GM18508 (cell line): Measurements from ENCODE around the gene YPEL4.
A peak's percentile ranks its signal among the peaks of the same experiment; 100 is the strongest.
"Not testable (repeated sequence)": the region's sequence is repeated elsewhere in the genome, so short reads cannot be mapped to it uniquely, and the experiment has no call there.

ENCODE experiments used
- ATAC-seq: cut with Tn5 transposase; IDR thresholded peaks from one replicate; pipeline ENCODE4 v1.9.1; 2021; ENCODE audit warnings: moderate number of reproducible peaks; ENCODE audit not compliant: insufficient read depth, unreplicated experiment

The YPEL4 gene

GRCh38 chr11:57649826-57650738 lies at the start of gene YPEL4:
TSS of gene YPEL4 (minus strand) at chr11:57649912. CDS start at chr11:57647107, 2,805 bp downstream.
- no peak for ATAC-seq

GRCh38 chr11:57698843-57699365 lies 49.2 kb upstream of the YPEL4 start:
- no peak for ATAC-seq

DNA sequence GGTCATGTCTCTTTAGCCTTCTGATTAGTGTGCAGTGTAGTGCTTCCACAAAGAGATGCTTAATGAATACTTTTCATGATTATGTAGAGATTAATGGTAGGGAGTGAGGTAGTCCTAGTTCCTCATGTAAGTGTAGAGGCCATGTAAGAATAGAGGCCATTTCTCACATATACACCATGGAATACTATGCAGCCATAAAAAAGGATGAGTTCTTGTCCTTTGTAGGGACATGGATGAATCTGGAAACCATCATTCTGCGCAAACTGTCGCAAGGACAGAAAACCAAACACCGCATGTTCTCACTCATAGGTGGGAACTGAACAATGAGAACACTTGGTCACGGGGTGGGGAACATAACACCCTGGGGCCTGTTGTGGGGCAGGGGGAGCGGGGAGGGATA lies 40.8 kb upstream of the YPEL4 start:
- ATAC-seq: not testable (repeated sequence)

DNA sequence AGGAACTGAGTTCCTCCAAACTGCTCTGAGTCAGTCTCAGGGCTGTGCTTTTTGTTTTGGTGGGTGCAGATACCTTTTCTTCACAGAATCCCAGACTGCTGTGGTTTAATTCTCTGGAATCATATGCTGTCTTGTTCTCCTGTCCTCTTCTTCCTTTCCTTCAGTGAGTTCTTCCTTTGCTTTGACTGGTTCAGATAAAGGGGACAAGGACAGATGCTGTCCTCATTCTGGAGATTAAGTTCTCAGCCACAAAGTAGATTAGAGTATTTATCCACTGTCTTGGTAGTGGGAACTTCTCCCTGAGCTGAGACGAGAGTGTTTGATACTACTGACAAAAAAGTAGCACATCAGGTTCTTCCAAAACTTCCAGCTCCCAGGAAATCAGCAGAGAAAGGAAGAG lies 31.5 kb upstream of the YPEL4 start:
- no peak for ATAC-seq

- ATAC-seq: no peak
These were observed 30.8 kb upstream of the YPEL4 start for GRCh38 chr11:57680552-57680874.

GRCh38 chr11:57679396-57679795 lies 29.7 kb upstream of the YPEL4 start:
- ATAC-seq: no peak

DNA sequence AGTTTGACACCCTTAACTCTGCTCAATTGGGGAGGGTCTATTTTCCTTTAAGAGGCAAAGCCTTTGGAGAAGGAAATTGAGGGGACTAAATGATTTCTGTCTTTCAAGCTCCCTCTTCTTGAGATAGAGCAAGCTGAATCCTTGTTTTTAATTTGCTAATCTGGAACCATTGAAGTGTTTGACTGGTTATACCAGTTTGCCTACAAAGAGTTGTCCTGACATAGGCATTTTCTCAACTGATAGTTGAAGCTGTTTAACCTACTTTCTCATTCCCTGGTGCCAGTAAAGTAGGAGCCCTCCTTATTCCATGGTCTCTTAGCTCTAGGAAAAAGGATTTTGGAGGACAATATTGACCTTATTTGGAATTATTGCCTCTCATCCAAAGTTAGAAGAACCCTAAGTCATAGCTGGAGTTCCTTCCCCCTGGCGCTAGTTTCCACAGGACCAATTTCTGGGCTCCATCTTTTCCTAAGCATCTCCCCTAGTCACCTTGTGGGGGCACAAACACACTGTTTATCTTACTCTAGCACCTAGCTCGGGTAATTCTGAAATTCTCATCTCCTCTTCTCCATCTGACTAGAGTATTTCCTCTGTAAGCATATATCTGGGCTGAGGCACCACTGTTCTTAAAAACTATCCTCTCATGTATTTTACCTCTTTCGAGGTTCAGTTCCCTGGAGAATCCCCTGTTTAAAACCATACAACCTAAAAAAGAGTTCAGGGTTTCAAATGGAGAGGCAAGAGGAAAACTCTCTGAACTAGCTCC lies 25.6 kb upstream of the YPEL4 start:
- no peak for ATAC-seq

- no peak for ATAC-seq
These were observed 24.5 kb upstream of the YPEL4 start for GRCh38 chr11:57674251-57674650.

DNA sequence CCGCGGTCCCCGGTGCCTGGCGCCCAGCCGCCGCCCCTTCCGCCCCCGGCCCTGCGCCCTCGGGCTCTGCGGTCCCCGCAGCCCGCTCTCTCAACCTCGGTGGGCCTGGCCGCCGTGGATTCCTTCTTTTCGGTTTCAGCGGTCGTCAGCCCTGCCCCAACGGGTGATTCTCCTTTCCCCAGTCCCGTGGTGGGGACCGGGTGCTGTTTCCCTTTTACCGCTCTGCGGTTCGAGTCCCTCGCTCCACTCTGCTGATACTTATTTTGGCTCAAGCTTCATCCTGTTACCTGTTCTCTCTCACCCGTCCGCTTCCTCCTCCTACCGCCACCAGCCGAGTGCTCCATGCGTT lies 18.7 kb upstream of the YPEL4 start:
- ATAC-seq: no peak

- ATAC-seq: peak; percentile 70
These were observed 18.2 kb upstream of the YPEL4 start, which contains the start of gene ZDHHC5 for GRCh38 chr11:57667736-57668433. TSS of gene ZDHHC5 (plus strand) at chr11:57668114. CDS start at chr11:57673091, 4,977 bp downstream.

DNA sequence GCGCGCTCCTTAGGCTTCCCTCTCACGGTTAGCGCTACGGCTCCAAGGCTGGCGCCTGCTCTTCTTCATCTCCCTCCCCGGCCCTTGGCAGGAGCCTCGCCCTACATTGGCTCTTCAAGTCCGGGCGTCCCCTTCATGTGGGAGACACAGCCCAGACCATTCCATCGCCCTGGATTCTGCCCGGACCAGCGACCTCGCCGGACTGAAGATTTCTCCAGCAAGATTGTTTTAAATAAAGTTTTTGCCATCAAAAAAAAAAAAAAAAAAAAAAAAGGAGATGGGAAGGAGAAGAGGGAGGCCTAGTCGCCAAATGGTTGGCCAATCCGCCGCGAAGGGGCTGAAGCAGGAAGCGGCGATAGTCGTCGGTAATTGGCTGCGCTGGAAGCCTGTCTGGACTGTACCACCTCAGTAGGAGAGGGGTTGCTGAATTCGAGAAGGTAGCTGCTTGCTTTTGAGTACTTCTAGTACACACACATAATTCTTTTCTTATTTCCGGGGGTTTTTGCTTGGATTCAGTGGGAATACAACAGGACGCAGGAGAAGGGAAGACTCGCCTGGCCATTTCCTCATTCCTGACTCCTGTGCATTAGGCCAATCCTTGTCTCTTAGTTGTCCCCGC lies 17.5 kb upstream of the YPEL4 start:
- ATAC-seq: peak; percentile 68

DNA sequence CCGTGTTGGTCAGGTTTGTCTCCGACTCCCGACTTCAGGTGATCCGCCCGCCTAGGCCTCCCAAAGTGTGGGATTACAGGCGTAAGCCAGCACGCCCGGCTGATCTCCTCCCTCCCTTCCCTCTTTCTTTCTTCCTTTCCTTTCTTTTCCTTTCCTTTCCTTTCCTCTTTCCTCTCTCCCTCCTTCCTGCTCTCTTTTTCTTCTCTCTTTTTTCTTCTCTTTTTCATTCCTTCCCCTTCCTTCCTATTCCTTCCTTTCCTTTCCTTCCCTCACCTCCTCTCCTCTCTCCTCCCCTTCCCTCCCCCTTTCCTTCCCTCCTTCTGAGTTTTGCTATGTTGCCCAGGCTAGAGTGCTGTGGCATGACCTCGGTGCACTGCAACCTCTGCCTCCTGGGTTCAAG lies 14.3 kb upstream of the YPEL4 start:
- no peak for ATAC-seq

DNA sequence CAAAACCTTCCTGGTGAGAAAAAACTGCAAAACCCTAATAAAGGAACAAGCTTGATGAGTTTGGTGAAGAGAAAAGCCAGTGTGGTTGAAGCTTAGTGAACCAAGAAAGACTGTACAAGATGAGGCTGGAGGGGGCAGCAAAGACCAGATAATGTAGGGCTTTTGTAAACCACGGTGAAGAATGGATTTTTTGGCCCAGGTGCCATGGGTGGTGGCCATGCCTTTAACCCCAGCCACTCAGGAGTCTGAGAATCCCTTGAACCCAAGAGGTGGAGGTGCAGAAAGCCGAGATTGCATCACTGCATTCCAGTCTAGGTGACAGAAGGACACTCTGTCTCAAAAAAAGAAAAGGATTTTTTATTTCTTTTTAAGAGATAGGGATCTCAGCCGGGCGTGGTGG lies 13.2 kb upstream of the YPEL4 start:
- no peak for ATAC-seq

GRCh38 chr11:57659669-57660068 lies 10.0 kb upstream of the YPEL4 start:
- ATAC-seq: no peak

GRCh38 chr11:57658023-57658361 lies 8.3 kb upstream of the YPEL4 start:
- no peak for ATAC-seq

DNA sequence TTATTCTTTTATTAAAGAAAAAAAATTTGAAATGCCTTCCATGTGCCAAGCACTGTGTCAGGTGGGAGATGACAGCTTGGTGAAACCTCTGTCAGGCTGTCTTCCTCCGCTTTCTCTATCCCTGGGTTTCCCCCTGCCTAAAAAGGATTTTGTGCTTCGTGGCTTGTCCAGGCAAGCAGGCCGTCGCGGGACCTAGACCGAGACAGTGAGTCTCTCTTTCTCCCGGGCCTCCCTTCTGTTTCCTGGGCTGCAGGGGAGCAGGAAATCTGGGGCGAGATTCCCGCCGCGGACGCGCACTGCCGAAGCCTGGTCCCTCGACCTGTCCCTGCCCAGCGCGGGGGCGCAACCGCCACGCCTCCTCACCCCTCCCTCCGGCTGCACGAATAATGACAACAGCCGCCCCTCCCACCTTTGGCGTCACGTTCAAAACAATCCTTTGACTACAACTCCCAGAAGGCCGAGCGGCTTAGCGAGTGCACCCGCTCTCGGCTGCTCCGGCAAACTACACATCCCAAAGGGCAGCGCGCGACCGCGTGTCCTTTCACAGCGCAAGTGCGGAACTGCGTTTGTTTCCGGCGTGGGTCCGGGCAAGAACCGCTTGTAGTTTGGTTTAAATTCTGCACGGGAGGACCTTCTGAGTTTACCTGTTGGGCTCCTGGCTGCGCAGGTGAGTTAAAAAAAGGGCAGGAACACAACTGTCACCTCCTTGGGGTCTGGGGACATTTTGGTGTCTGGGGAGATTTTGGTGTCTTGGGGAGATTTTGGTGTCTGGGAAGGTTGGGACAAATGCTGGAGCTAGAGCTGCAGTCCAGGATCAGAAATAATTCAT lies 7.7 kb upstream of the YPEL4 start, which contains the start of gene CLP1:
TSS of gene CLP1 (plus strand) at position 569 of the 829 bp plus-strand sequence. CDS start 1,715 bp downstream, outside the sequence.
- ATAC-seq: peak; percentile 98

GRCh38 chr11:57656885-57657193 lies 7.1 kb upstream of the YPEL4 start:
- no peak for ATAC-seq

- ATAC-seq: no peak
These were observed 3.5 kb upstream of the YPEL4 start for GRCh38 chr11:57653163-57653562.

- ATAC-seq: no peak
These were observed 3.0 kb upstream of the YPEL4 start for GRCh38 chr11:57652662-57653061.

DNA sequence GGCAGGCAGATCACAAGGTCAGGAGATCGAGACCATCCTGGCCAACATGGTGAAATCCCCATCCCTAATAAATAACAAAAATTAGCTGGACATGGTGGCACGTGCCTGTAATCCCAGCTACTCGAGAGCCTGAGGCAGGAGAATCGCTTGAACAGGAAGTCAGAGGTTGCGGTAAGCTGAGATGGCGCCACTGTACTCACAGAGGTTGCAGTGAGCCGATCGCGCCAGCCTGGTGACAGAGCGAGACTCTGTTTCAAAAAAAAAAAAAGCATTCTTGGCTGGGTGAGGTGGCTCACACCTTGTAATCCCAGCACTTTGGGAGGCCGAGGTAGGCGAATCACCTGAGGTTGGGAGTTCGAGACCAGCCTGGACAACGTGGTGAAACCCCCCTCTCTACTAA lies 2.5 kb upstream of the YPEL4 start:
- not testable (repeated sequence) for ATAC-seq
